HEK293 (cell line): Measurements from ENCODE around the gene MYH6.

ENCODE experiments used
- KLF7 ChIP-seq: fragments of 450-650 bp; formaldehyde crosslinking; IDR thresholded peaks from 2 replicates; pipeline ENCODE4 v1.5.1; 2016; ENCODE audit warnings: missing biosample characterization, missing genetic modification characterization, borderline replicate concordance
- SETDB1 ChIP-seq: IDR thresholded peaks from one replicate; pipeline ENCODE4 v1.6.1; 2017; ENCODE audit warnings: mild to moderate bottlenecking, low read length, moderate library complexity, mixed read lengths; ENCODE audit not compliant: insufficient read length
- TCF7L2 ChIP-seq: IDR thresholded peaks from 2 replicates; pipeline ENCODE4 v1.6.1; 2011; ENCODE audit warnings: low read depth, mild to moderate bottlenecking, inconsistent platforms, low read length, moderate library complexity, borderline replicate concordance
- ZNF24 ChIP-seq: fragments of 450-650 bp; formaldehyde crosslinking; IDR thresholded peaks from 2 replicates; pipeline ENCODE4 v1.5.1; 2016; ENCODE audit warnings: missing biosample characterization, missing genetic modification characterization
- ZNF274 ChIP-seq, 2 experiments: fragments of 200-500 bp in 1 of 2; fragments of 450-650 bp in 1 of 2; sonication (Bioruptor generic) in 1 of 2; formaldehyde crosslinking in 1 of 2; IDR thresholded peaks; 2 replicates each; pipeline versions ENCODE4 v1.5.1 to v1.6.1; 2014 to 2016; ENCODE audit warnings: borderline replicate concordance in 1 of 2, inconsistent platforms in 1 of 2, low read length in 1 of 2, missing biosample characterization in 1 of 2, missing genetic modification characterization in 1 of 2
- ZNF670 ChIP-seq: fragments of 450-650 bp; formaldehyde crosslinking; IDR thresholded peaks from 2 replicates; pipeline ENCODE4 v1.5.1; 2016; ENCODE audit warnings: missing biosample characterization, missing genetic modification characterization, low read depth
- TF ChIP-seq, protein P1 (sequence below): fragments of 450-650 bp; formaldehyde crosslinking; IDR thresholded peaks from 2 replicates; pipeline ENCODE4 v1.5.1; 2016; ENCODE audit warnings: missing biosample characterization, missing genetic modification characterization
- TF ChIP-seq, protein P2 (sequence below): fragments of 450-650 bp; formaldehyde crosslinking; IDR thresholded peaks from 2 replicates; pipeline ENCODE4 v1.5.1; 2016; ENCODE audit warnings: missing biosample characterization, missing genetic modification characterization

DNA sequence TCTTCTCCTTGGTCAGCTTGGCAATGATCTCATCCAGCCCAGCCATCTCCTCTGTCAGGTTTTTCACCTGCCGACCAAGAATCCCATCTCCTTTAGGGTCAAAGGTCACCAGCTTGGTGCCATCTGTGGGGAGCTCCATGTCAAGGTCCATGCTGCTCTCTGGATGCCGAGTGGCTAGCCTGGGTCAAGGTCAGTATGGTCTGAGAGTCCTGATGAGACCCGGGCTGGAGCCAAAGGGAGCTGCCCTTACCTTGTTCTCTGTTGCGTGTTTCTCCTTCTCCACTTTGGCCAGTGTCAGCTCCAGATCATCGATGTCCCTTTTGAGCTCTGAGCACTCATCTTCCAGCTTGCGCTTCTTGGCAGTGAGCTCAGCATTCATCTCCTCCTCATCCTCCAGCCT, 15.6 kb upstream of the MYH6 start:
- TF ChIP-seq ZNF24 (no peak), TCF7L2 (no peak), SETDB1 (no peak), ZNF670 (tag by site-specific recombination) (no peak), ZNF274 (IDR thresholded peaks at IDR 0.05; ENCODE audit: low read length) (no peak), ZNF274 (tag by site-specific recombination; IDR thresholded peaks at IDR 0.05; ENCODE audit: borderline replicate concordance) (no peak), KLF7 (no peak)
- TF ChIP-seq, protein P1, sequence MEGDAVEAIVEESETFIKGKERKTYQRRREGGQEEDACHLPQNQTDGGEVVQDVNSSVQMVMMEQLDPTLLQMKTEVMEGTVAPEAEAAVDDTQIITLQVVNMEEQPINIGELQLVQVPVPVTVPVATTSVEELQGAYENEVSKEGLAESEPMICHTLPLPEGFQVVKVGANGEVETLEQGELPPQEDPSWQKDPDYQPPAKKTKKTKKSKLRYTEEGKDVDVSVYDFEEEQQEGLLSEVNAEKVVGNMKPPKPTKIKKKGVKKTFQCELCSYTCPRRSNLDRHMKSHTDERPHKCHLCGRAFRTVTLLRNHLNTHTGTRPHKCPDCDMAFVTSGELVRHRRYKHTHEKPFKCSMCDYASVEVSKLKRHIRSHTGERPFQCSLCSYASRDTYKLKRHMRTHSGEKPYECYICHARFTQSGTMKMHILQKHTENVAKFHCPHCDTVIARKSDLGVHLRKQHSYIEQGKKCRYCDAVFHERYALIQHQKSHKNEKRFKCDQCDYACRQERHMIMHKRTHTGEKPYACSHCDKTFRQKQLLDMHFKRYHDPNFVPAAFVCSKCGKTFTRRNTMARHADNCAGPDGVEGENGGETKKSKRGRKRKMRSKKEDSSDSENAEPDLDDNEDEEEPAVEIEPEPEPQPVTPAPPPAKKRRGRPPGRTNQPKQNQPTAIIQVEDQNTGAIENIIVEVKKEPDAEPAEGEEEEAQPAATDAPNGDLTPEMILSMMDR (tag by site-specific recombination), result no peak
- TF ChIP-seq, protein P2, sequence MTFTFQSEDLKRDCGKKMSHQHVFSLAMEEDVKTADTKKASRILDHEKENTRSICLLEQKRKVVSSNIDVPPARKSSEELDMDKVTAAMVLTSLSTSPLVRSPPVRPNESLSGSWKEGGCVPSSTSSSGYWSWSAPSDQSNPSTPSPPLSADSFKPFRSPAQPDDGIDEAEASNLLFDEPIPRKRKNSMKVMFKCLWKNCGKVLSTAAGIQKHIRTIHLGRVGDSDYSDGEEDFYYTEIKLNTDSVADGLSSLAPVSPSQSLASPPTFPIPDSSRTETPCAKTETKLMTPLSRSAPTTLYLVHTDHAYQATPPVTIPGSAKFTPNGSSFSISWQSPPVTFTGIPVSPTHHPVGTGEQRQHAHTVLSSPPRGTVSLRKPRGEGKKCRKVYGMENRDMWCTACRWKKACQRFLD (tag by site-specific recombination), result no peak
